Measurements from ENCODE around the gene LRFN2. TPM values are rescaled to one million over a fixed set of nuclear protein-coding genes. Genes with fewer than 3 reads are reported as not detected.

The LRFN2 gene
- polyA plus RNA-seq, 1 of the 3 experiments (the other 2 are of a cell fraction), result 0.02 TPM

- CTCF ChIA-PET, result interaction anchor here (2.2 to 2.8 kb wide), 2 partner anchors 9 to 45 kb away, joined by 6 to 11 read pairs; partner anchors contain the start of gene LRFN2
- H3K9me2 ChIP-seq, result no peaks in the 10 kb centered on the region
- H3K9me3 ChIP-seq, result no peaks in the 10 kb centered on the region
- H3K9ac ChIP-seq, result no peak overlapping the region
- H3K79me2 ChIP-seq (ENCODE audit: insufficient read depth), result no peaks in the 10 kb centered on the region
- H3K4me2 ChIP-seq, result no peak overlapping the region
- H3K4me1 ChIP-seq (ENCODE audit: control insufficient read depth in 1 of 2, insufficient read depth in 2 of 2, low read depth in 1 of 2, low read length in 1 of 2), result peaks cover 0 to 46% of the 10 kb centered on the region in 2 experiments; a peak in 2 of 4 replicates
- H3K36me3 ChIP-seq (replicated peaks in 1 of 2; ENCODE audit: control insufficient read depth in 1 of 2, insufficient read depth in 2 of 2, low read length in 1 of 2), result no peaks in the 10 kb centered on the region
- H3K4me3 ChIP-seq (ENCODE audit: low read depth in 2 of 2, low read length in 1 of 2), result no peak overlapping the region
- WGBS (ENCODE audit: low lambda C conversion rate), result 37% methylated on average over 5 of the region's 9 CpGs
- H2AFZ ChIP-seq (ENCODE audit: low read depth), result no peak overlapping the region
- POLR2A ChIA-PET, result no interaction called here
- H3K27ac ChIP-seq (ENCODE audit: low read depth in 2 of 2, low read length in 1 of 2), result no peak overlapping the region
- TF ChIP-seq USF1 (IDR thresholded peaks at IDR 0.05; ENCODE audit: borderline replicate concordance, low read depth) (no peak), POLR2AphosphoS5 (IDR thresholded peaks at IDR 0.05; ENCODE audit: low read depth, low read length) (no peak), RXRA (IDR thresholded peaks at IDR 0.05; ENCODE audit: borderline replicate concordance, low read depth) (no peak), EP300 (IDR thresholded peaks at IDR 0.05; ENCODE audit: borderline replicate concordance in 1 of 2, low read depth in 1 of 2, low read length in 1 of 2) (no peak), GABPA (IDR thresholded peaks at IDR 0.05; ENCODE audit: low read depth) (no peak), NRF1 (IDR thresholded peaks at IDR 0.05; ENCODE audit: low read depth, low read length) (no peak), TAF1 (IDR thresholded peaks at IDR 0.05; ENCODE audit: borderline replicate concordance, low read depth, low read length) (no peak), ELF1 (IDR thresholded peaks at IDR 0.05) (no peak), PBX3 (IDR thresholded peaks at IDR 0.05) (no peak), RFX5 (IDR thresholded peaks at IDR 0.05; ENCODE audit: low read length) (no peak), SMC3 (IDR thresholded peaks at IDR 0.05; ENCODE audit: low read depth, low read length) (no peak), EZH2phosphoT487 (IDR thresholded peaks at IDR 0.05; ENCODE audit: borderline replicate concordance, low read depth) (no peak), NFIC (IDR thresholded peaks at IDR 0.05; ENCODE audit: borderline replicate concordance) (no peak), MXI1 (IDR thresholded peaks at IDR 0.05; ENCODE audit: low read depth, low read length) (no peak), RCOR1 (IDR thresholded peaks at IDR 0.05; ENCODE audit: low read length) (no peak)
- H4K20me1 ChIP-seq (ENCODE audit: insufficient read depth), result no peaks in the 10 kb centered on the region
- H3F3A ChIP-seq (replicated peaks; ENCODE audit: insufficient read depth), result no peaks in the 10 kb centered on the region
- DNase-seq, result no peak
- no peaks in the 10 kb centered on the region for H3K27me3 ChIP-seq (ENCODE audit: insufficient read depth)
These were observed 45.5 kb downstream of the LRFN2 start for GRCh38 chr6:40541556-40542174.

- H3K9me2 ChIP-seq, result no peaks in the 10 kb centered on the region
- no peaks in the 10 kb centered on the region for H3K9me3 ChIP-seq
- ChIA-PET POLR2A (no interaction called here), CTCF (interaction anchor here (1.0 to 2.8 kb wide), 2 partner anchors 9 to 202 kb away, joined by 3 to 11 read pairs; no protein-coding TSS in a partner anchor)
- WGBS (ENCODE audit: low lambda C conversion rate), result 39% methylated on average over 3 of the region's 6 CpGs
- H3K27ac ChIP-seq (ENCODE audit: low read depth in 2 of 2, low read length in 1 of 2), result no peak overlapping the region
- H3K4me3 ChIP-seq (ENCODE audit: low read depth in 2 of 2, low read length in 1 of 2), result no peak overlapping the region
- H3K27me3 ChIP-seq (ENCODE audit: insufficient read depth), result no peaks in the 10 kb centered on the region
- no peaks in the 10 kb centered on the region for H3K36me3 ChIP-seq (replicated peaks in 1 of 2; ENCODE audit: control insufficient read depth in 1 of 2, insufficient read depth in 2 of 2, low read length in 1 of 2)
- peaks cover 0 to 54% of the 10 kb centered on the region in 2 experiments; a peak in 2 of 4 replicates for H3K4me1 ChIP-seq (ENCODE audit: control insufficient read depth in 1 of 2, insufficient read depth in 2 of 2, low read depth in 1 of 2, low read length in 1 of 2)
- no peaks in the 10 kb centered on the region for H3F3A ChIP-seq (replicated peaks; ENCODE audit: insufficient read depth)
- no peak overlapping the region for H3K4me2 ChIP-seq
- no peak overlapping the region for H3K9ac ChIP-seq
- no peak overlapping the region for H2AFZ ChIP-seq (ENCODE audit: low read depth)
- no peaks in the 10 kb centered on the region for H4K20me1 ChIP-seq (ENCODE audit: insufficient read depth)
- no peaks in the 10 kb centered on the region for H3K79me2 ChIP-seq (ENCODE audit: insufficient read depth)
- DNase-seq, result no peak
- no peak for TF ChIP-seq CTCF (IDR thresholded peaks at IDR 0.05)
- TF ChIP-seq REST (IDR thresholded peaks at IDR 0.05; ENCODE audit: low read depth, low read length), result no peak
- TF ChIP-seq POLR2AphosphoS5 (IDR thresholded peaks at IDR 0.05; ENCODE audit: low read depth, low read length), result no peak
- TF ChIP-seq RAD21 (IDR thresholded peaks at IDR 0.05; ENCODE audit: low read length), result no peak
- no peak for TF ChIP-seq TAF1 (IDR thresholded peaks at IDR 0.05; ENCODE audit: borderline replicate concordance, low read depth, low read length)
- TF ChIP-seq RXRA (IDR thresholded peaks at IDR 0.05; ENCODE audit: borderline replicate concordance, low read depth), result no peak
These were observed 46.4 kb downstream of the LRFN2 start for GRCh38 chr6:40540790-40541189.
